GM19351 (cell line): ENCODE results near the gene RPL41.
"Not testable (repeated sequence)": the region's sequence is repeated elsewhere in the genome, so short reads cannot be mapped to it uniquely, and the experiment has no call there.

Experiments
- ATAC-seq: cut with Tn5 transposase; IDR thresholded peaks from one replicate; pipeline ENCODE4 v1.9.1; 2021; ENCODE audit warnings: mild to moderate bottlenecking, moderate library complexity; ENCODE audit not compliant: unreplicated experiment

RPL41 gene

DNA sequence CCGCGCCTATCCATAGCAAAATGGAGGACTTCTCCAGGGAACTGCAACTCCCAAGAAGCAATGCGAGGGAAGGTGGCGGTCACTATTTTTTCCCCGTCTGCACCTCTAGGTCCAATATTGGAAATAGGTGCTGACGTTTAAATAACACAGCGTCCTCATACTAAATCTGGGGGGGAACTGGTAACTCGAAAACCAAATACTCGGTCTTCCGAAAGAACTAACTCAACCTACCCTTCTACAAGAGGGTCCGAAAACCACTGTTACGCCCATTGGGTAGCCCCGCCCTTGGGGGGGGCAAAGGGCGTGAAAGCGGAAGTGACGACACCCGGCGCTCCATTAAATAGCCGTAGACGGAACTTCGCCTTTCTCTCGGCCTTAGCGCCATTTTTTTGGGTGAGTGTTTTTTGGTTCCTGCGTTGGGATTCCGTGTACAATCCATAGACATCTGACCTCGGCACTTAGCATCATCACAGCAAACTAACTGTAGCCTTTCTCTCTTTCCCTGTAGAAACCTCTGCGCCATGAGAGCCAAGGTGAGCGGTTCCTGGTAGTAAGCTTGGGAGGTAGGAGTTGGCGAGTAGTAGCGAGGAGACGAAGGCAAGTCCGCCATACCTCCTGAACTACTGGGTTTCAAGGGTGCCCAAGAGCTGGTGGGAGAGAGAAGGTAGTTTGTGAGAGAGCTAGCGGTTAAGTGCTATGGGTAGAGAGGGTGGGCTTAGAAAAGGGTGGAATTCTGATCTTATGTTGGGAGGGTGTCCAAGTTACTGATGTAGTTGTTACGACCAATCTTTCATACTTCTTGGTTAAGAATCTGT lies at the start of gene RPL41:
Gene RPL41 (plus strand): TSS at position 367 of the 815 bp plus-strand sequence.
- no peak for ATAC-seq

DNA sequence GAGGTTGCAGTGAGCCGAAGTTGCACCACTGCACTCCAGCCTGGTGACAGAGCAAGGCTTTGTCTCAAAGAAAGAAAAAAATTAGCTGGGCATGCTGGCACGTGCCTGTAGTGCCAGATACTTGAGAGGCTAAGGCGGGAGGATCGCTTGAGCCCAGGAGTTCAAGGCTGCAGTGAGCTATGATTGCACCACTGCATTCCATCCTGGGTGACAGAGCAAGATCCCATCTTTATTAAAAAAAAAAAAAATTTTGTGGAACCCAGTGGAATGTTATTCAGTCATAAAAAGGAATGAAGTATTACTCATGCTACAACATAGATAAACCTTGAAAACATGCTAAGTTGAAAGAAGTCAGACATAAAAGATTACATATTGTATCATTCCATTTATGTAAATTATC lies 44.8 kb upstream of the RPL41 start:
- no peak for ATAC-seq

DNA sequence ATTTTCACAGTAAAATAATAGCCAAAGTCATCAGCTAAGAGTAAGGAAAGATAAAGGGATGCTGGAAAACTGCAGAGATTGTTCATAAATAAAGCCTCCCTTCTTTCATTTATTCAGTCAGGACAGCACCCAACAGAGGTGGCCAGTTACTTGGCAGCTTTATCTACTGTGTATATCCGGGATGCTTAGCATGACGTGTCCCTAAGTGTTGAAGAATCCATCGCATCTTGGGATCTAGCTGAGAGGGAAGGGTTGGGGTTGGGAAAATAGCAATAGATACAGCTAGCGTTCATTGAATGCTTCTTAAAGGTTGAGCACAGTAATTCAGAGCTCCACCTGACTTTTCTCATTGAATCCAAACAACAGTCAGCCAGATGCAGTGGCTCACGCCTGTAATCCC lies 42.0 kb upstream of the RPL41 start:
- no peak for ATAC-seq

GRCh38 chr12:56077966-56078365 lies 38.5 kb upstream of the RPL41 start:
- not testable (repeated sequence) for ATAC-seq

GRCh38 chr12:56078427-56078826 lies 38.0 kb upstream of the RPL41 start:
- ATAC-seq, result no peak

DNA sequence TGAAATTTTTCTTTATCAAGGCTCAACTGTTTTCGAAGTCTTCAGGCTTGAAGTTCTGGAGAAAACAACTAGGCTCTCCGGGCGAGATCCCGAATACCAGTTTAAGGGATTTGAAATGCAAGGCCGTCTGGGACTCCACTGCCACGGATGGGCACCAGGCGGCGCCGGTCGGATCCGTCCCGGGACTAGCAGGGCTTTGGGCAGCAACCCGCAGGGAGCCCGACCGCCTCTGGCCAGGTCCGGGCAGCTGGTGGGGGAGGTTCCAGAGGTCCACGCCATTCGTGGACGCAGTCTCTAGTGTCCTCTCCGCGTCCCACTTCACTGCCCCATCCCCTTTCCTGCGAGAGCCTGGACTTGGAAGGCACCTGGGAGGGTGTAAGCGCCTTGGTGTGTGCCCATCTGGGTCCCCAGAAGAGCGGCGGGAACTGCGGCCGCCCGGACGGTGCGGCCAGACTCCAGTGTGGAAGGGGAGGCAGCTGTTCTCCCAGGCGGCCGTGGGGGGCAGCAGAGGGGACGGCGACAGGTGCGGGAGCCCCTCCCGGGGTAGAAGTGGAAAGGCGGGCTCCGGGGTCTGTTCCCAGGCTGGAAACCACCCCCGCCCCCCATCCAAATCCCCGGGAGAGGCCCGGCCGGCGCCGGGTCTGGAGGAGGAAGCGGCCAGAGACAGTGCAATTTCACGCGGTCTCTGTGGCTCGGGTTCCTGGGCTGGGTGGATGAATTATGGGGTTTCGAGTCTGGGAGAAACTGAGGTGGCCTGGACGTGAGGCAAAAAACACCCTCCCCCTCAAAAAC lies 37.3 kb upstream of the RPL41 start:
- peak; percentile 79 for ATAC-seq

DNA sequence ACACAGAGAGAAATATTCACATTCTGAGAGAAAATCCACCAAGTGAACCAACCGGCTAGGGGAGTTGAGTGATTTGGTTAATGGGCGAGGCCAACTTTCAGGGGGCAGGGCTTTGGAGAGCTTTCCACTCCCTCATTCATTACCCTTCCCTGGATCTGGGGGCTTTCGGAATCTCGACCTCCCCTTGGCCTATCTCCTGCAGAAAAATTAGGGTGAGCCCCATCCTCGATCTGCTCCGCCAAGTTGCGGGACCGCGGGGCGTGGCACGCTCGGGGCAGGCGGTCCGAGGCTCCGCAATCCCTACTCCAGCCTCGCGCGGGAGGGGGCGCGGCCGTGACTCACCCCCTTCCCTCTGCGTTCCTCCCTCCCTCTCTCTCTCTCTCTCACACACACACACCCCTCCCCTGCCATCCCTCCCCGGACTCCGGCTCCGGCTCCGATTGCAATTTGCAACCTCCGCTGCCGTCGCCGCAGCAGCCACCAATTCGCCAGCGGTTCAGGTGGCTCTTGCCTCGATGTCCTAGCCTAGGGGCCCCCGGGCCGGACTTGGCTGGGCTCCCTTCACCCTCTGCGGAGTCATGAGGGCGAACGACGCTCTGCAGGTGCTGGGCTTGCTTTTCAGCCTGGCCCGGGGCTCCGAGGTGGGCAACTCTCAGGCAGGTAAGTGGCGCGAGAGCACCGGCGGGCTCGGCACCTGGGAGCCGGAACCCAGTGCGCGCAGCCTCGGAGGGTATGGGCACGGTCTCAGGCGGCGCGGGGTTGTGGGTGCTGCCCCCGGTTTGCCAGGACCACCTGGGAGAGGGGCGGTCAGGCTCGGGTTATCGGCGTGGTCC lies 36.5 kb upstream of the RPL41 start, which contains the start of gene ERBB3:
Gene ERBB3 (plus strand): TSS at position 443 of the 833 bp plus-strand sequence. CDS start 136 bp downstream, at position 579.
- ATAC-seq, result peak; percentile 33

- no peak for ATAC-seq
These were observed 35.8 kb upstream of the RPL41 start for GRCh38 chr12:56080556-56081138.

- ATAC-seq, result no peak
These were observed 34.8 kb upstream of the RPL41 start for GRCh38 chr12:56081393-56082347.

GRCh38 chr12:56082382-56082781 lies 34.1 kb upstream of the RPL41 start:
- no peak for ATAC-seq

DNA sequence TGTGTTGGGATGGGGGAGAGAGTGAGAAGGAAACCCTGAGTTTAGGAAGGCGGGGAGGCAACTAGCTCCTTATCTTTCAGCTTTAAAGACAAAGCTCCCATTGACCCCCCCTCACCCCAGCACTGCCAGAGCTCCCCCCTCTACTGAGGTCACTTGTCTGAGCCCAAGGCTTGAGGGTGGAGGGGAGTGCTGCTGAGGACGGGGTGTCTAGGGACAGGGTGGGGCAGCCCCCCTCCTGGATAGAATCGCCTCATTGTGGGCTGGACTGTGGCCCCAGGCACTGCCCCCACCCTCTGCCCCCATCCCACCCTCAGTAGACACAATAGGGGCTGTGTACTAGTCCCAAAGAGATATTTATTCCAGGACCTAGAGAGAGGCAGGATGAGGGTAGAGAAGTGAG lies 33.5 kb upstream of the RPL41 start:
- no peak for ATAC-seq

DNA sequence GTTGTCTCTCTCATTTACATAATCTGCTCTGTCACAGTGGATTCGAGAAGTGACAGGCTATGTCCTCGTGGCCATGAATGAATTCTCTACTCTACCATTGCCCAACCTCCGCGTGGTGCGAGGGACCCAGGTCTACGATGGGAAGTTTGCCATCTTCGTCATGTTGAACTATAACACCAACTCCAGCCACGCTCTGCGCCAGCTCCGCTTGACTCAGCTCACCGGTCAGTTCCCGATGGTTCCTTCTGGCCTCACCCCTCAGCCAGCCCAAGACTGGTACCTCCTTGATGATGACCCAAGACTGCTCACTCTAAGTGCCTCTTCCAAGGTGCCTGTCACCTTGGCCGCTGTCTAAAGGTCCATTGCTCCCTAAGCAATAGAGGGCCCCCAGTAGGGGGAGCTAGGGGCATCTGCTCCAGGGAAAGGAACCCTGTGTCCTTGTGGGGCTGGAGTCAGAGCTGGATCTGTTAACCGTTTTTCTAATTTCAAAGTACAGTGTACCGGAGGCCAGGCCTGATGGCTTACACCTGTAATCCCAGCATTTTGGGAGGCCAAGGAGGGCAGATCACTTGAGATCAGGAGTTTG lies 31.4 kb upstream of the RPL41 start:
- ATAC-seq, result no peak

- ATAC-seq, result no peak
These were observed 30.3 kb upstream of the RPL41 start for GRCh38 chr12:56086096-56086495.

GRCh38 chr12:56086608-56087007 lies 29.8 kb upstream of the RPL41 start:
- no peak for ATAC-seq

- no peak for ATAC-seq
These were observed 29.2 kb upstream of the RPL41 start for GRCh38 chr12:56087220-56087619.

DNA sequence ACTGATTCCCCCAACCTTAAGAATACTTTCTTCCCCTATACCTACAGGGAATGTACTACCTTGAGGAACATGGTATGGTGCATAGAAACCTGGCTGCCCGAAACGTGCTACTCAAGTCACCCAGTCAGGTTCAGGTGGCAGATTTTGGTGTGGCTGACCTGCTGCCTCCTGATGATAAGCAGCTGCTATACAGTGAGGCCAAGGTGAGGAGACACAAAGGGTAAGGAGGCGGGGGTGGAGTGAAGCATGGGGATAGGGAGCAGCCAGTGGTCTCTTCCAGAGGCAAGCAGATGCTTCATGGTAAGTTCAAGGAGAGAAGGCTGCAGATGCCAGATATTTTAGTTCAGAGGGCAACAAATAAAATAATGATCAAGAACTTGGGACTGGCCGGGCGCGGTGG lies 18.7 kb upstream of the RPL41 start:
- no peak for ATAC-seq

DNA sequence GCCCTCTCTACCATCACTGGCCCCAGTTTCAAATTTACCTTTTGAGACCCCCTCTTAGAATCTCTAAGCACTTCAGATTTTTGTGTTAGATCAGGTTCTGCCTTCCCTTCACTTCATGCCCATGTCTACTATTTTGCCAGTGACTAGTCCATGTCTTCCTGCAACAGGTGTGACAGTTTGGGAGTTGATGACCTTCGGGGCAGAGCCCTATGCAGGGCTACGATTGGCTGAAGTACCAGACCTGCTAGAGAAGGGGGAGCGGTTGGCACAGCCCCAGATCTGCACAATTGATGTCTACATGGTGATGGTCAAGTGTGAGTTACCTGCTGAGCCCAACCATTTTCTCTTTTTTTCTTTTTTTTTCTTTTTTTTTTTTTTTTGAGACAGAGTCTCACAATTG lies 17.8 kb upstream of the RPL41 start:
- ATAC-seq, result no peak

GRCh38 chr12:56099787-56100186 lies 16.6 kb upstream of the RPL41 start:
- ATAC-seq, result no peak

DNA sequence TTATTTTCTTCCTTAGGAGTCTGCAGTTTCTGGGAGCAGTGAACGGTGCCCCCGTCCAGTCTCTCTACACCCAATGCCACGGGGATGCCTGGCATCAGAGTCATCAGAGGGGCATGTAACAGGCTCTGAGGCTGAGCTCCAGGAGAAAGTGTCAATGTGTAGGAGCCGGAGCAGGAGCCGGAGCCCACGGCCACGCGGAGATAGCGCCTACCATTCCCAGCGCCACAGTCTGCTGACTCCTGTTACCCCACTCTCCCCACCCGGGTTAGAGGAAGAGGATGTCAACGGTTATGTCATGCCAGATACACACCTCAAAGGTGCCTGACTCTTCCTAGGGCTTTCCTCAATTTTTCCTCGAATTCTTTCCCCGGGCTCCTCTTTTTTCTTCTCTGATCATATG lies 15.4 kb upstream of the RPL41 start:
- ATAC-seq, result no peak
